ENCODE measurements around the gene QPCT. TPM values are rescaled to one million over a fixed set of nuclear protein-coding genes. Genes with fewer than 3 reads are reported as not detected.

The QPCT gene
- total RNA-seq, 1 experiment from 2014 or later: not detected

DNA sequence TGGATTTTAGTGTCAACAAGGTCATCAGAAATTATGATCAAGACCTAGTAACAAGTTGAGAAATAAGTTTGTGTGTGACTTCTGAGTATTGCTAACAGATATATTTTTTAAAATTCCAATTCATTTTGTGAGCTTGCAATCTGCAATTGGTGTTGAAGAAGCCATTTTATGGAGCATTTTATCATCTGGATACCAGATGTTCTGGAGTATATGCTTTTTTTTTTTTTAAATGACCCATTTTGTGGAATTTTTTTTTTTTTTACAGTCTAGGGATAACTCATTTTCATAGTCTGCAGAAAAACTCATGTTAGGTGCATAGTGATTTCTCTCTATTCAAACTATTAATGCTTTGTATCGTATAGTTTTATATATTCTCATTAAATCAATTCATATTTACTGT lies 12.6 kb downstream of the QPCT start:
- Histone ChIP-seq H4K91ac (ENCODE audit: insufficient read length, low read depth, low read length) (no peak overlapping the region), H2BK120ac (ENCODE audit: low read depth, low read length, poor library complexity, severe bottlenecking) (no peak overlapping the region), H3K79me1 (ENCODE audit: insufficient read depth, low read depth, low read length, poor library complexity, severe bottlenecking) (no peaks in the 10 kb centered on the region), H3K23me2 (ENCODE audit: insufficient read length, low read depth, low read length, poor library complexity, severe bottlenecking) (no peaks in the 10 kb centered on the region), H2BK12ac (ENCODE audit: insufficient read length, low read depth, low read length) (no peak overlapping the region), H3K23ac (ENCODE audit: insufficient read length, low read depth, low read length) (no peak overlapping the region), H4K5ac (ENCODE audit: insufficient read length, low read depth, low read length) (no peak overlapping the region), H2AFZ (ENCODE audit: low read length) (no peak overlapping the region), H3K27ac (ENCODE audit: insufficient read length, low read depth, low read length) (no peak overlapping the region), H3K4me2 (ENCODE audit: insufficient read depth, insufficient read length, low read length) (no peak overlapping the region), H3K56ac (ENCODE audit: insufficient read length, low read depth, low read length) (no peak overlapping the region), H2BK15ac (ENCODE audit: low read depth, low read length) (no peak overlapping the region), H3K79me2 (ENCODE audit: insufficient read depth, low read length) (no peaks in the 10 kb centered on the region), H3K14ac (ENCODE audit: insufficient read depth, low read length) (no peak overlapping the region), H3K9ac (ENCODE audit: extremely low read depth, insufficient read length, low read length) (no peak overlapping the region), H3K9me3 (ENCODE audit: control insufficient read depth, low read depth, low read length) (no peaks in the 10 kb centered on the region), H2BK5ac (ENCODE audit: insufficient read length, low read length) (no peak overlapping the region), H3T11ph (ENCODE audit: low read length) (no peak overlapping the region), H3K4me1 (ENCODE audit: insufficient read depth, low read length) (no peaks in the 10 kb centered on the region), H3K27me3 (ENCODE audit: insufficient read depth, low read length) (no peaks in the 10 kb centered on the region), H2AK5ac (ENCODE audit: insufficient read length, low read length) (no peak overlapping the region), H3K4ac (ENCODE audit: low read depth, low read length) (no peak overlapping the region), H4K8ac (replicated peaks; ENCODE audit: insufficient read length, low read depth, low read length) (no peak overlapping the region), H2BK20ac (ENCODE audit: low read depth, low read length, poor library complexity, severe bottlenecking) (no peak overlapping the region), H3K18ac (ENCODE audit: insufficient read length, low read depth, low read length) (no peak overlapping the region), H4K20me1 (ENCODE audit: control insufficient read depth, insufficient read depth, insufficient read length) (no peaks in the 10 kb centered on the region)
- Mint-ChIP-seq H3K27ac (no peak overlapping the region), H3K4me3 (no peak overlapping the region), H3K27me3 (ENCODE audit: low read depth) (no peaks in the 10 kb centered on the region), H3K9me3 (no peaks in the 10 kb centered on the region), H3K4me1 (peaks cover 4 to 6% of the 10 kb centered on the region in 2 experiments), H3K36me3 (ENCODE audit: insufficient read depth in 1 of 3, low read depth in 3 of 3) (no peaks in the 10 kb centered on the region)
- no CpG with 5 or more reads among the region's 1 CpG for WGBS (ENCODE audit: extremely low coverage, insufficient read length, low lambda C conversion rate)
- TF ChIP-seq, protein P1, sequence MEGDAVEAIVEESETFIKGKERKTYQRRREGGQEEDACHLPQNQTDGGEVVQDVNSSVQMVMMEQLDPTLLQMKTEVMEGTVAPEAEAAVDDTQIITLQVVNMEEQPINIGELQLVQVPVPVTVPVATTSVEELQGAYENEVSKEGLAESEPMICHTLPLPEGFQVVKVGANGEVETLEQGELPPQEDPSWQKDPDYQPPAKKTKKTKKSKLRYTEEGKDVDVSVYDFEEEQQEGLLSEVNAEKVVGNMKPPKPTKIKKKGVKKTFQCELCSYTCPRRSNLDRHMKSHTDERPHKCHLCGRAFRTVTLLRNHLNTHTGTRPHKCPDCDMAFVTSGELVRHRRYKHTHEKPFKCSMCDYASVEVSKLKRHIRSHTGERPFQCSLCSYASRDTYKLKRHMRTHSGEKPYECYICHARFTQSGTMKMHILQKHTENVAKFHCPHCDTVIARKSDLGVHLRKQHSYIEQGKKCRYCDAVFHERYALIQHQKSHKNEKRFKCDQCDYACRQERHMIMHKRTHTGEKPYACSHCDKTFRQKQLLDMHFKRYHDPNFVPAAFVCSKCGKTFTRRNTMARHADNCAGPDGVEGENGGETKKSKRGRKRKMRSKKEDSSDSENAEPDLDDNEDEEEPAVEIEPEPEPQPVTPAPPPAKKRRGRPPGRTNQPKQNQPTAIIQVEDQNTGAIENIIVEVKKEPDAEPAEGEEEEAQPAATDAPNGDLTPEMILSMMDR (conservative IDR thresholded peaks at IDR 0.05): no peak
- DNase-seq: no peak

Data from H9 (cell line).